Loucy (cell line): Measurements from ENCODE around the gene CACNA1C.

Source experiments
- CTCF ChIP-seq: fragments of 200-600 bp; sonication (generic); conservative IDR thresholded peaks from 2 replicates; pipeline ENCODE4 v1.5.1; 2014; ENCODE audit warnings: mild to moderate bottlenecking, antibody characterized with exemption, low read length
- EZH2phosphoT487 ChIP-seq: fragments of 200-600 bp; IDR thresholded peaks from 2 replicates; pipeline ENCODE4 v1.6.1; 2018; ENCODE audit warnings: antibody characterized with exemption, mild to moderate bottlenecking, moderate library complexity, borderline replicate concordance

DNA sequence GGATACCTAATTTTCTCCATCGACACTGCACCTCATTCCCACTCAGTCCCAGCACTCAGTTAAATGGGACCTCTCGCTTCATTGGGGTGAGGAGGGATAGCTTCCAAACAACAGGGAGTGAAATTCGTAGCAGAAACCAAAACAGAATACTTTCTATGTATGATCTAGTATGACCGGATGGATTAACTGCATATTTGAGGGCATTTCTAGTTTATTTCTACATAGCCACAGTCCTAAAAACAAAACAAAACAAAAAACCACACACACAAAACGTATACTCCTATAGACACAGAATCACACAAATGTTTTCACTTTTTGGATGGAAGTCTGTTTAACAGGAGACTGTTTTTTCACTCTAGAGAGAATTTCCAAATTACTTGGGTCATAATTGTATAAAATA is 434.5 kb downstream of the CACNA1C start:
- no peak for TF ChIP-seq CTCF
- no peak for TF ChIP-seq EZH2phosphoT487
